Lung (tissue), 12 donors: Measurements from ENCODE around the gene NRG2. TPM values are rescaled to one million over a fixed set of nuclear protein-coding genes. Genes with fewer than 3 reads are reported as not detected.

Source experiments
- ATAC-seq: fragments of 200-7000 bp; cut with Tn5 transposase; one replicate; pipeline ENCODE4 v1.9.1; 2020; ENCODE audit warnings: moderate number of reproducible peaks; ENCODE audit not compliant: insufficient read depth, low FRiP score
- DNase-seq, 3 donors: peaks; one replicate each; pipeline ENCODE4 v3.0.0-alpha.2; 2013 to 2017
- H3K27ac ChIP-seq, 2 donors: one replicate each; pipeline ENCODE4 v1.5.1; 2013; ENCODE audit warnings: mild to moderate bottlenecking in 2 of 2, moderate library complexity in 2 of 2, control low read depth in 1 of 2, inconsistent platforms in 1 of 2, low read depth in 1 of 2, low read length in 1 of 2
- H3K27me3 ChIP-seq, 3 donors: one replicate each; pipeline ENCODE4 v1.5.1; 2013; ENCODE audit warnings: low read length in 2 of 3; ENCODE audit not compliant: control insufficient read depth in 3 of 3, insufficient read depth in 3 of 3
- H3K36me3 ChIP-seq, 4 donors: one replicate each; pipeline ENCODE4 v1.5.1; 2013; ENCODE audit warnings: low read length in 4 of 4, mild to moderate bottlenecking in 1 of 4, moderate library complexity in 1 of 4; ENCODE audit not compliant: control insufficient read depth in 4 of 4, insufficient read depth in 4 of 4
- H3K4me1 ChIP-seq, 5 donors: one replicate each; pipeline ENCODE4 v1.5.1; 2013; ENCODE audit warnings: low read length in 5 of 5, mild to moderate bottlenecking in 2 of 5, moderate library complexity in 1 of 5; ENCODE audit not compliant: control insufficient read depth in 5 of 5, insufficient read depth in 5 of 5
- H3K4me3 ChIP-seq: one replicate; pipeline ENCODE4 v1.5.1; 2013; ENCODE audit warnings: mild to moderate bottlenecking, control low read depth, moderate library complexity
- H3K9ac ChIP-seq, 2 donors: one replicate each; pipeline ENCODE4 v1.5.1; 2013; ENCODE audit warnings: low read length in 2 of 2, control low read depth in 1 of 2; ENCODE audit not compliant: insufficient read depth in 1 of 2
- H3K9me3 ChIP-seq, 4 donors: one replicate each; pipeline ENCODE4 v1.5.1; 2013; ENCODE audit warnings: low read length in 3 of 4, mild to moderate bottlenecking in 1 of 4, moderate library complexity in 1 of 4; ENCODE audit not compliant: control insufficient read depth in 4 of 4, insufficient read depth in 3 of 4
- CTCF ChIP-seq: IDR thresholded peaks from 2 replicates; pipeline ENCODE4 v1.5.1; 2012; ENCODE audit warnings: mild to moderate bottlenecking; ENCODE audit errors: control extremely low read depth, extremely low read depth
- WGBS, 2 donors: extraction: QIAGEN DNeasy Blood & Tissue Kit; methylation state at CpG; one replicate each; pipeline ENCODE4 v1.1.7; 2013; 5-methylcytosine and 5-hydroxymethylcytosine counted together
- polyA plus RNA-seq, 2 donors: library from polyadenylated mRNA; stranded (reverse); fragments of 200-250 nt; gene quantifications; one replicate each; pipeline ENCODE4 v1.2.1, GENCODE V29; 2013
- total RNA-seq, 2 donors: library from RNA; depleted of rRNA in 1 of 2; stranded (reverse); fragments of >200 nt in 1 of 2; gene quantifications; one replicate each; pipeline ENCODE4 v1.2.1, GENCODE V29; 2014 to 2021
- donor health status: control.
- donor health status: control.
- donor health status: Bipolar disorder and iron deficiency.
- donor health status: healthy.
- donor health status: DM: yes; HTN: yes; CAD: no.

The NRG2 gene
- total and polyA plus RNA-seq, 4 donors = 0.41 to 3.0 (median 1.0) TPM

GRCh38 chr5:139855946-139856540, 187.1 kb downstream of the NRG2 start:
- no peak overlapping the region for H3K9ac ChIP-seq
- no peak for ATAC-seq
- H3K4me3 ChIP-seq = no peak overlapping the region
- H3K9me3 ChIP-seq = no peaks in the 10 kb centered on the region
- no peak for DNase-seq
- no peak for TF ChIP-seq CTCF
- no peaks in the 10 kb centered on the region for H3K27me3 ChIP-seq
- WGBS, 2 donors = 88 to 89% methylated on average over 6 of the region's 6 CpGs
- peaks cover 0 to 2% (median 0%) of the 10 kb centered on the region in 5 donors for H3K4me1 ChIP-seq
- H3K27ac ChIP-seq = no peak overlapping the region
- peaks cover 0 to 19% (median 2%) of the 10 kb centered on the region in 4 donors for H3K36me3 ChIP-seq

GRCh38 chr5:139855451-139855850, 187.6 kb downstream of the NRG2 start:
- H3K4me1 ChIP-seq = peaks cover 0 to 2% (median 0%) of the 10 kb centered on the region in 5 donors
- TF ChIP-seq CTCF = no peak
- peaks cover 0 to 2% (median 0%) of the 10 kb centered on the region in 4 donors for H3K9me3 ChIP-seq
- H3K27me3 ChIP-seq = no peaks in the 10 kb centered on the region
- no peak overlapping the region for H3K27ac ChIP-seq
- no peak overlapping the region for H3K4me3 ChIP-seq
- H3K9ac ChIP-seq = no peak overlapping the region
- DNase-seq (no peak), ATAC-seq (no peak)
- 95% methylated on average over 8 of the region's 8 CpGs for WGBS, 2 donors
- peaks cover 0 to 20% (median 4%) of the 10 kb centered on the region in 4 donors for H3K36me3 ChIP-seq

GRCh38 chr5:139854953-139855352, 188.1 kb downstream of the NRG2 start:
- Histone ChIP-seq H3K27ac (no peak overlapping the region), H3K9ac (no peak overlapping the region), H3K36me3 (peaks cover 0 to 25% (median 5%) of the 10 kb centered on the region in 4 donors), H3K27me3 (no peaks in the 10 kb centered on the region), H3K4me1 (peaks cover 0 to 2% (median 0%) of the 10 kb centered on the region in 5 donors), H3K4me3 (no peak overlapping the region), H3K9me3 (peaks cover 0 to 3% (median 0%) of the 10 kb centered on the region in 4 donors)
- TF ChIP-seq CTCF = no peak
- ATAC-seq = no peak
- WGBS, 2 donors = 91 to 96% methylated on average over 5 of the region's 5 CpGs
- DNase-seq = no peak
